GM12864 (cell line): Measurements from ENCODE around the gene TMEM91.

Experiments used
- DNase-seq: peaks from one replicate; pipeline ENCODE4 v3.0.0-alpha.2; 2011; ENCODE audit warnings: low read depth
- H3K4me3 ChIP-seq: 2 replicates; pipeline ENCODE4 v1.5.1; 2011; ENCODE audit warnings: mild to moderate bottlenecking, low read depth, low read length, control low read depth
- CTCF ChIP-seq: IDR thresholded peaks from 2 replicates; pipeline ENCODE4 v1.5.1; 2011; ENCODE audit warnings: low read depth, mild to moderate bottlenecking, moderate library complexity, low read length, control low read depth, inconsistent platforms; ENCODE audit errors: missing control alignments

TMEM91 gene

GRCh38 chr19:41410336-41411054 is 34.2 kb downstream of the TMEM91 start:
- TF ChIP-seq CTCF = no peak
- H3K4me3 ChIP-seq = no peak overlapping the region
- DNase-seq = no peak

- H3K4me3 ChIP-seq = no peak overlapping the region
- no peak for DNase-seq
- no peak for TF ChIP-seq CTCF
These were observed 35.0 kb downstream of the TMEM91 start for GRCh38 chr19:41411100-41411967.

GRCh38 chr19:41411968-41412265 is 35.6 kb downstream of the TMEM91 start:
- no peak for TF ChIP-seq CTCF
- H3K4me3 ChIP-seq = no peak overlapping the region
- no peak for DNase-seq

GRCh38 chr19:41412953-41413352 is 36.6 kb downstream of the TMEM91 start:
- H3K4me3 ChIP-seq = no peak overlapping the region
- no peak for DNase-seq
- TF ChIP-seq CTCF = no peak

- H3K4me3 ChIP-seq = no peak overlapping the region
These were observed 37.6 kb downstream of the TMEM91 start for GRCh38 chr19:41413947-41414346.

GRCh38 chr19:41414461-41414860 is 38.1 kb downstream of the TMEM91 start:
- H3K4me3 ChIP-seq = no peak overlapping the region
- no peak for DNase-seq
- no peak for TF ChIP-seq CTCF

More at GRCh38 chr19:41413947-41414346, 37.6 kb downstream of the TMEM91 start:
- DNase-seq = no peak
- no peak for TF ChIP-seq CTCF
